NCI-H2196 (cell line): ENCODE data around the gene PUM2.

Source experiments
- DNase-seq: peaks from one replicate; lab custom pipeline; 2025; ENCODE audit not compliant: unreplicated experiment; lab: John Stamatoyannopoulos, UW

PUM2 gene

DNA sequence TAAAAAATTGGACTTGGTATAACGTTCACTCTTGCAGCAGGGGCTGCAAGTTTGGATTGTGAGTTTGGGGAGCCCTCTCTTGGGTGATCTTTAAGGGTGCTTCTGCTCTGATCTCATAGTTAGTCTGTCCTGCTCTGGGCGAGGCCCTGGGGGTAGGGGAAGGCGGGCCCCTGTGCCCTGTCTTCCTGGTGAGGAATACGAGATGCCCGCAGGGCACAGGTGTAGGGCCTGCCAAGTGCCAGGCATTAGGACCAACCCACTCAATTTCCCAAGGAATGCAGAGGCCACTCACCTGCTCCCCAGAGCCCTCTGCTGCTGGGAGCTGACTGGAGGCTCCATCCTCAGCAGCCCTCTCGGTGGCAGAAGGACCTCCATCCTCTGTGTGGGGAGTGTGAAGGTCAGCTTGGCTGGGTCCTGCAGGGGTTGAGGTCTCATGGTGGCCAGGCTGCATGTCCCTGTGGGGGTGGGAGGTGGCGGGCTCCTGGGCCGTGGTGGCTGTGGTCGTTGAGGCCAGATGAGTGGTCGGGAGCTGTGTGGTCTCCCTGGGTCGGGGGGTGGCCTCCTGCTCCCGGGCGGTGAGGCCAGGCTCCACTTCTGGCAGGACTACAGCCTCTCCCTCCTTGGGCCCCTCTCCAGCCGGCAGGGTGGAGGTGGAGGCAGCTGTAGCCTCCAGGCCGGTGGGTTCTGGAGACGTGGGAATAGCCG lies 147.0 kb downstream of the PUM2 start:
- DNase-seq: no peak

DNA sequence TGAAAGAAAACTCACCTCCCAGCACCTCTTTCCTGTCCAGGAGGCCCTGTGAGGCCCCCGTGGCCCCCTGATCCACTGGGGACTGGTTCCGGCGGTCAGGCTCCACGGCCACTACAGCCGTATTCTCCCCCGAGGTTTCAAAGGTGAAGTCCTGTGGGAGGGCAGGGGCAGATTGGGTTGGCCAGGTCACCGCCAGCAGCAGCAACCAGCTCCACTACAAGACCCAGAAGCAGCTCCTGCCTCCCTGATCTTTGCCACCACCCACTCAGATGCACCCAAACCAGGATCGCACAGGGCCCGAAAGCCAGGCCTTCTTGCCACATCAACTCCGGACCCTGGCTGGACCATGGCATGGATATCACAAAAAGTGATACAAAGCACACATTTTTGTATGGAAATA lies 147.6 kb downstream of the PUM2 start:
- no peak for DNase-seq

DNA sequence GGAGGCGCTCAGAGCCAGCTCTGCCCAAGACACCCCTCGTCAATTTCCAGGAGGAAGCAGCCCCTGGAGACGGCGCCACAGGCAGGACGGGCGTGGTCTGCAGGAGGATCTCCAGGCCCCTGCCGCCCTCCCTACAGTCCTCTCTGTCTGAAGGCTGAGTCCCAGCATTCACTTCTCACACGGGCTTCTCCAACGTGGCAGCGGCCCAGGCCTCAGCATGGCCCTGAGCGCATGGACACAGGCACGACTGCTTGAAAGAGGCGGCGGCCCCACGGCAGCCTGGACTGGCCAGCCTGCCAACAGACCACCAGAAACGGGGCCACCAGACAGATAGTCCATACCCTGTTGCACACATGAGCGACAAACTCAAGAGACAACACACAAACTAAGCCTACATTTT lies 149.0 kb downstream of the PUM2 start:
- no peak for DNase-seq

DNA sequence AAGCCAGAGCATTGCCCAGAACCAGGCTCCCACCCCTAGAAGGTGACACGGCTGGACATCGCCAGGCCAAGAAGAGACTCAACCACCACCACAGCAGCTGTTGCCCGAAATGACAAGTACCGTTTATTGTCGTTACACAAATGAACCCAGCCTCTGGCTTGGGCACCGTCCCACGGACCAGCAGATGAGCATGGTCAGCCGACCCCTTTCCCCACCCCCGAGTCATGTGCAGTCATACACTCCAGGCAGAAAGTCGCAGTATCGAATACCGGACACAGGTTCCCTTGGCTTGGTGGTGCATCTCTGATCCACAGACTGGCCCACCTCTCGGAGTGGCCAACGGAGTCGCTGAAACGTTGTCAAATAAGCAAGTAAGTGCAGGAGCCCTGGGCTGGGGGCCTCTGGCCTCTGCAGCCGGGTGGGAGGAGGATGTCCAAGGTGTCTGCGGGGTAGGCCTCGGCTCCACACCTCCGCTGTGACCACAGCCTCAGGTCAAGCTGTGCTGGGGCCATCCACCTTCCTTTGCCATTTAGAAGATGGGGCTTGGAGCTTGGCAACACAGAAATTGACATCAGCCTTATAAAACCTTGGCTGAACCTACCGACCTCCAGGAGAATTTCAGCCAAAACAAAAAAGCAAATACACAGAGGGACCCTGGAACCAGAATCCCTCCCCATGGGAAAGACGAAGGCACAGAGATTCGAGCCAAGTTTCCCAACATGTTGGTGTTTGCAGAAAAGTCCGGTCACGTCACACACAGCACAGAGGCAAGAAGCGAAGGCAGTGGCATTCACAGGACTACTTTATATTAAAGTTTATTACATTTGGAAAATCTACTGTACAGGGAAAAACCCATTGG lies 149.7 kb downstream of the PUM2 start:
- no peak for DNase-seq

DNA sequence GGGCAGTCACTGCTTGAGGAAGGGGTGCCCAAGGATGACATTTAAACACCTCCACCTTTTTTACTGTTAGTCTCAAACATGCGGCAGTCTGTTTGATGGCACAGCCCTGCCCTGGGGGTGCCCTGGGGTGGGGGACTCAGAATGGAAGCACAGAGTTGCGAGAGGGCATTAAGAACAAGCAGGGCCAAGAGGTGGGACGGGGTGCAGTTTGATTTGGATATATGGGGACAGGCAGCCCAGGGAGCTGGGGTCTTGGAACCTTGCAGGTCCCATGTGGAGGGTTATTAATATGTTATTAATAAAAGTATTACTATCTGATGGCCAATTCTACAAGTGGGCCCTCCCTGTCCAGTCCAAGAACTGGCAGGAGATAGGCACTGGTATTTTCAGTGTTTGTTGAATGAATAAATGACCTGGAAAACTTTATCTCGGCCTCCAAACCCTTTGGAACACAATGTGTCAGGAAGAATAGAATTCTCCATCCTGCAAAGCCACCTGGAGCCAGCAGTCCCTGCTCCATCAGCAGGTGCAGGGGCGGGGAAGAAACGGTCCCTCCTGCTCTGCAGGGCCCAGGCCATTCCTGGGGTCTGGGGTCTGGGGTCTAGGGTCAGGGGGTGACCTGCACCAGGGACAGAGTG lies 150.9 kb downstream of the PUM2 start:
- DNase-seq: no peak

DNA sequence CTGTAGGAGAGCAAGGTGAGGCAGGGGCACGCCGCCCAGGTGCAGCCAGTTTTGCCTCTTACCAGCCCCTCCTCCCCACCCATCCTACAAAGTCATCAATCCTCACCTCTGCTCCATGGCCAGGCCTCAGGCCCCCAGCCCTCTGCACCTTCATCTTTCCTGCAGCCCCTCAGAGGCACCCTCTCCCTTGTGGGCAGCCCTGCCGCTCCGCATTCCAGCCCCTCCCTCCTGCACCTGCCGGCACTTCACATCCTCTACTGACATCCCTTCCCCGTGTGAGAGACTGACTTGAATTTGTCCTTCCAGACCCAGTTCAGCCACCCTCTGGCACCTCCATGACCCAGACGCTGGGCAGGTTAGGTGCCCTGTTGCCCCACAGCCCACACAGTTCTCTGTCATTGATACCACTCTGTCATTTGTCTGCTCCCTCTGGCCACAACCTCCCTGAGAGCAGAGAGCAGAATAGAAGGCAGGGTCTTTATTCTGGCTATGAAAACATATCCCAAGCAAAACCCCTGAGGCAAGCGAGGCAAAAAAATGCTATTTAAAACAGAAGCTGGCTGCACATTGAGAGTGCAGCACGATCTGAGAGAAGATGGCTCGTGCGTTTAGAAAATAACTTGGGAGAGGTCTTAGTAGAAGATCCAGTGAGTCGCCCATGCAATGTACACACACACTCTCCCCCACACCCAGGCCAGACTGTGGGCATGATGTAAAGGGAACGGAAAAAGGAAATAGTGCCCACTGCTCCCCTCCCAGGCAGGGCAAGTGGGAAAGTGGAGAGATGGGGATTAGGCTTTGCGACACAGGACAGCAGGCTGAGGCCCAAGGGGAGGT lies 151.6 kb downstream of the PUM2 start:
- no peak for DNase-seq
